ENCODE data around the gene RPRD1B. TPM values are rescaled to one million over a fixed set of nuclear protein-coding genes. Genes with fewer than 3 reads are reported as not detected.

Gene RPRD1B
- polyA plus RNA-seq, 1 experiment, result 21.0 TPM

DNA sequence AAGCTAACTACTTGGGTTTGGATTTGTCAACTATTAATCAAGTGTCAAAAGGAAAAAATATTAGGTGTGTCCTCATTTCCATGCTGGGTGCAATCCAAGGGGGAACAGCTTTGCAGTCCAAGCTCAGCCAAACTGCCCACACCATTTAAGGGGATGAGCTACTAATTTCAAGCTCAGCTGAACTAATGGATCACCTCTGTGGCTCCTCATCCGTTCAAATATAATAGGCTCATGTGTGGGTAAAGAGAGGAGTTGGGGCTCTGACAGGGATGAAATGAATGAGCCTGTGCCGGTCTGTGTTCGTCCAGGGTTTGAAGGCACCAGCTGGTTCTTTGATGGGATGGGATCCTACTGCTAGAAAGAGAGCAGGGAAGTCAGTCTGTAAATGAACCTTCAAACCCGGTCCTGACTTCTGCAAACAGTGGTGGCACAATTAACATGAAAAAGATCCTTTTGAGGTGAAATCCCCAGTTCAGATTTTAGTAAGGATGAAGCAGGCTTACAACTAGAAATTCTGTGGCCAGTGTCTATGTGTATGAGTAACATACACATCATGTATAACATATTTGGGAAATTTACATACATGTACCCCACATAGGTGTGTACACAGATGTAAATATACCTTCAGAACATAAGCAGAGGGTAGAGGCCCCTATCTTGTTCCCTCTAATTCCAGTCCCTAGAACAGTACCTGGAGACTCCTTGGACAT lies 42.2 kb upstream of the RPRD1B start:
- TF ChIP-seq CTCF (IDR thresholded peaks at IDR 0.05; ENCODE audit: insufficient read depth, low read depth, low read length), result no peak
- DNase-seq (ENCODE audit: low read depth), result no peak
- CTCF ChIA-PET, result interaction anchor here (2.3 to 5.4 kb wide), 2 partner anchors 230 to 426 kb away, joined by 8 to 50 read pairs; no protein-coding TSS in a partner anchor
- Histone ChIP-seq H3K27me3 (ENCODE audit: control insufficient read depth, insufficient read depth, low read length) (no peaks in the 10 kb centered on the region), H3K36me3 (ENCODE audit: control insufficient read depth, insufficient read depth, low read length) (peaks cover 6% of the 10 kb centered on the region), H3K4me3 (ENCODE audit: low read depth, low read length) (no peak overlapping the region)
- POLR2A ChIA-PET, result no interaction called here

DNA sequence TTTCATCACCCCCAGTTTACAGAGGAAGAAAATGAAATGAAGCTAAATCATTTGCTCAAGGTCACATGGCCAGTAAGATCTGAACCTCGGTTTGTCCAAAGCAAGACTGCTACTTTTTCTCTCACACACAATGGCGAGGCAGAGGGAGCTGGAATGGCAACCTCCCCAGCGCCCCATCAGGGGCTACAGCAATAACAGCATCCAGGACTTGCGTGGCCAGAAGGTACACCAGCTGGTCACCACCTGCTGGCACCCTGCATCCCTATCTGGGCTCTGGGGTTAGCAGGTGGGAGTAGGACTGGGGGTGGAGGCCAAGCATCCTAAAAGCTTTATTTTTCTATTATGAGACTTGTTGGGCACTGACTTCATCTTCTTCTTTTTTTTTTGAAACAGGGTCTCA lies 41.6 kb upstream of the RPRD1B start:
- TF ChIP-seq CTCF (IDR thresholded peaks at IDR 0.05; ENCODE audit: insufficient read depth, low read depth, low read length), result no peak
- Histone ChIP-seq H3K27me3 (ENCODE audit: control insufficient read depth, insufficient read depth, low read length) (no peaks in the 10 kb centered on the region), H3K36me3 (ENCODE audit: control insufficient read depth, insufficient read depth, low read length) (peaks cover 9% of the 10 kb centered on the region), H3K4me3 (ENCODE audit: low read depth, low read length) (no peak overlapping the region)
- no peak for DNase-seq (ENCODE audit: low read depth)
- ChIA-PET POLR2A (no interaction called here), CTCF (interaction anchor here (1.1 to 5.4 kb wide), 6 partner anchors 9 to 426 kb away, joined by 3 to 50 read pairs (median 6); partner anchors contain the start of genes RPRD1B and TTI1)

DNA sequence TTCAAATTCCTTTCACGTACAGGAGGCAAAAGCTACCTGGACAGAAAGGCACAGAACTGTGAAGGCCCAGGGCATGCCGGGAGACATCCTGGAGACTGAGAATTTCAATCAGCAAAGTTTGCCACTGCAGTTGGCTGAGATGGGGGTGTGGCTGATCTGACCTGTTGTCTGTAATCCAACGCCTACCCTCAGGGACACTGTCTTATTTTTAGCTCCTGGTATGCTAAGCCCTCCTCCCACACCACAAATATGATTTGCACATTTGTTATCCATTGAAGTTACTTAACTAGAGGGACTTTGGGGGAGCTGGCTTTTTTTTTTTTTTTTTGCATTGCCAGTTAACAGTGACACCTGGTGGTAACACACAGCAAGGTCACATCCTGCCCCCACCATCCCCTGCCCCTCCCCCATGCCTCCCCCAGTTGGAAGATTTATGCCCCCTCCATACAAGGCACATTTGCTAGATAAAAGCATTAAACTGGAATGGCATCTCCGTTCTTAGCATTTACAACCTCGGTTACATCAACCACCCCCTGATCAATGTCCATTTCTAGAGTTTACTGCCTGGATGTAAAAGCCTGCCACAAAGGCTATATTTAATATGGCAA lies 40.6 kb upstream of the RPRD1B start:
- CTCF ChIA-PET, result interaction anchor here (0.6 to 5.4 kb wide), 11 partner anchors 10 to 446 kb away, joined by 3 to 50 read pairs (median 4); partner anchors contain the start of genes RPRD1B and TTI1
- DNase-seq (ENCODE audit: low read depth), result peak; percentile 74
- peak; percentile 70 for TF ChIP-seq CTCF (IDR thresholded peaks at IDR 0.05; ENCODE audit: insufficient read depth, low read depth, low read length)
- no peaks in the 10 kb centered on the region for H3K27me3 ChIP-seq (ENCODE audit: control insufficient read depth, insufficient read depth, low read length)
- H3K36me3 ChIP-seq (ENCODE audit: control insufficient read depth, insufficient read depth, low read length), result peaks cover 11% of the 10 kb centered on the region
- no peak overlapping the region for H3K4me3 ChIP-seq (ENCODE audit: low read depth, low read length)
- POLR2A ChIA-PET, result interaction anchor here (0.6 kb wide), 3 partner anchors 217 to 298 kb away, joined by 6 to 8 read pairs (median 7); no protein-coding TSS in a partner anchor

DNA sequence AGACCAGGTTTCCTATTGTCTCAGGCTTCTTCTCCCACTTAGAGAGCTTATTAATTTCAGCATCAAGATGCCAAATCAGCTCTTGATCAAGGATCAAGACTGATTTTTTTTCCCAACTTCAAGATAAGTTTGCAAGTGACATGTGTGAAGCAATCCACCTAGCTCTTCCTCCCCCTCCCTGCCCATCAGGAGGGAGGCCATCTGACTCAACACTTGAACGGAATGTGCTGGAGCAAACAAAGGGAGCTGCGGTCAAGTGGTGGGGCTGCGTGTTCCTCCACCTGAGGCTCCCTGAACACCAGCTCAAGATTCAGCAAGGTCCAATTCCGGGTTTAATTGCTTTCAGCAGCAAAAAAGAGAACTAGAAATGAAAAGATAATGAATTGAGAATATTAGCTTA lies 39.0 kb upstream of the RPRD1B start:
- no peak for TF ChIP-seq CTCF (IDR thresholded peaks at IDR 0.05; ENCODE audit: insufficient read depth, low read depth, low read length)
- POLR2A ChIA-PET, result no interaction called here
- Histone ChIP-seq H3K27me3 (ENCODE audit: control insufficient read depth, insufficient read depth, low read length) (no peaks in the 10 kb centered on the region), H3K4me3 (ENCODE audit: low read depth, low read length) (no peak overlapping the region), H3K36me3 (ENCODE audit: control insufficient read depth, insufficient read depth, low read length) (peaks cover 15% of the 10 kb centered on the region)
- no peak for DNase-seq (ENCODE audit: low read depth)
- CTCF ChIA-PET, result interaction anchor here (0.6 to 5.4 kb wide), 6 partner anchors 44 to 429 kb away, joined by 3 to 50 read pairs (median 5); no protein-coding TSS in a partner anchor

DNA sequence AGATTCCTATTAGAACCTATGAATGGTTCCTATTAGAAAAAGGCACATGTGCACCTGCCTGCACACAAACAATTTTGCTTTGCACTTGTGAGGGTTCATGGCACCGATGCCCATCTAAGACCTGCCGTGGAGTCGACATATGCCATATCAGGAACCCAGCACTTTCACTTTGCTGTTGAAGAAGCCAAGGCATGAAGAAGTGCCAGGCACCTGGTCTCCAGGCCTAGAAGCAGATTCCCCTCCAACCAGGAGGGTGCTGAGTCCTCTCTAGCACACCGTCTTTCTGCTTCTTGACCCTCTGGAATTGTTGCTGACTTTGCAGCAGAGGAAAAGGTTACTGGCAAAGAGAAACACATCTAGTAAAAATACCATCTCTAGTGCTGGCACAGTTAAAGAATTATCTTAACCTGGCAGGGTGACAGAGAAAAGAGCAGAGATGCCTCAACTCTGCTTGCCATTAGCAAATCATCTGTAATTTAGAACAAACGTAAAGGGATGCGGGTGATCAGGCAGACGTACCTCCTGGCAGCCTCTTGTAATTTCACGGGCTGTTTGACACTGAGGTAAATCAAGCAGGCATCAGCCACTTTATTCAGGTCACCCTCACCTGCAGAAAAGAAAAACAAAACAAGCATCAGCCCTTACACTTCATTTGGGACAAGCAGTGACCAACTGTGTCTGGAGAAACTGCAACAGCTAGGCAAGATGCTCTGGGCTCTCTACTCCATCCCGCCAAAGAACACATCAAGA lies 37.5 kb upstream of the RPRD1B start:
- POLR2A ChIA-PET, result no interaction called here
- CTCF ChIA-PET, result interaction anchor here (1.4 to 5.4 kb wide), 3 partner anchors 225 to 431 kb away, joined by 4 to 50 read pairs (median 8); no protein-coding TSS in a partner anchor
- TF ChIP-seq CTCF (IDR thresholded peaks at IDR 0.05; ENCODE audit: insufficient read depth, low read depth, low read length), result no peak
- H3K4me3 ChIP-seq (ENCODE audit: low read depth, low read length), result no peak overlapping the region
- H3K27me3 ChIP-seq (ENCODE audit: control insufficient read depth, insufficient read depth, low read length), result no peaks in the 10 kb centered on the region
- DNase-seq (ENCODE audit: low read depth), result no peak
- peaks cover 17% of the 10 kb centered on the region for H3K36me3 ChIP-seq (ENCODE audit: control insufficient read depth, insufficient read depth, low read length)

Measured in BJ (cell line).